OCI-LY7 (cell line): Measurements from ENCODE around the gene BTBD9.

Experiments
- EZH2phosphoT487 ChIP-seq: fragments of 200-600 bp; sonication (generic); IDR thresholded peaks from 2 replicates; pipeline ENCODE4 v1.6.1; 2018; ENCODE audit warnings: low read depth, borderline replicate concordance, mild to moderate bottlenecking, mixed run types, antibody characterized with exemption, low read length, moderate library complexity, mixed read lengths
- TF ChIP-seq, protein P1 (sequence below): fragments of 200-600 bp; sonication (generic); conservative IDR thresholded peaks from 2 replicates; pipeline ENCODE4 v1.5.1; 2014; ENCODE audit warnings: mild to moderate bottlenecking, antibody characterized with exemption, low read length, moderate library complexity, mixed read lengths

DNA sequence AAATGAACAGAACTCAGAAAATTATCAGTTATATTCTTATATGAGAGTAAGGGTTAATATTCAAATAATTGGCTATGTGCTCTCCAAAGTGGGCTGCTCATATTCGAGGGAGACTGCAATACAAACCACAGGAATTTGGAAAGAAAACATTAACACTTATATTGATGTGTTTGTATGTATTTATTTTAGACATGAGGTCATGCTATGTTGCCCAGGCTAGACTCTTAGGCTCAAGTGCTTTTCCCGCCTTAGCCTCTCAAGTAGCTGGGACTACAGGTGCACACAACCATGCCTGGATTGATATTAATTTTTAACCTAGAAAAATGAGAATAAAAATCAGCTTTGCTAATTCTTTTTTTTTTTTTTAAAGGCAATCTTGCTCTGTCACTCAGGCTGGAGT is 35.0 kb downstream of the BTBD9 start:
- TF ChIP-seq, protein P1, sequence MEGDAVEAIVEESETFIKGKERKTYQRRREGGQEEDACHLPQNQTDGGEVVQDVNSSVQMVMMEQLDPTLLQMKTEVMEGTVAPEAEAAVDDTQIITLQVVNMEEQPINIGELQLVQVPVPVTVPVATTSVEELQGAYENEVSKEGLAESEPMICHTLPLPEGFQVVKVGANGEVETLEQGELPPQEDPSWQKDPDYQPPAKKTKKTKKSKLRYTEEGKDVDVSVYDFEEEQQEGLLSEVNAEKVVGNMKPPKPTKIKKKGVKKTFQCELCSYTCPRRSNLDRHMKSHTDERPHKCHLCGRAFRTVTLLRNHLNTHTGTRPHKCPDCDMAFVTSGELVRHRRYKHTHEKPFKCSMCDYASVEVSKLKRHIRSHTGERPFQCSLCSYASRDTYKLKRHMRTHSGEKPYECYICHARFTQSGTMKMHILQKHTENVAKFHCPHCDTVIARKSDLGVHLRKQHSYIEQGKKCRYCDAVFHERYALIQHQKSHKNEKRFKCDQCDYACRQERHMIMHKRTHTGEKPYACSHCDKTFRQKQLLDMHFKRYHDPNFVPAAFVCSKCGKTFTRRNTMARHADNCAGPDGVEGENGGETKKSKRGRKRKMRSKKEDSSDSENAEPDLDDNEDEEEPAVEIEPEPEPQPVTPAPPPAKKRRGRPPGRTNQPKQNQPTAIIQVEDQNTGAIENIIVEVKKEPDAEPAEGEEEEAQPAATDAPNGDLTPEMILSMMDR = no peak
- TF ChIP-seq EZH2phosphoT487 = no peak
